WTC11 (cell line): ENCODE measurements around the gene CPNE1. TPM values are rescaled to one million over a fixed set of nuclear protein-coding genes. Genes with fewer than 3 reads are reported as not detected.

Experiments
- ATAC-seq: fragments of 200-7000 bp; cut with Tn5 transposase; 2 replicates; pipeline ENCODE4 v1.10.0; 2021; ENCODE audit warnings: mild to moderate bottlenecking, moderate library complexity
- CTCF ChIA-PET: fragments of 300-600 bp; sonication (Branson Sonifier 250); formaldehyde crosslinking; loops from one replicate; lab custom pipeline; 2021; ENCODE audit warnings: antibody characterized with exemption; lab: Charles Lee
- POLR2A ChIA-PET: fragments of 350-600 bp; sonication (Branson Sonifier 250); formaldehyde crosslinking; loops from one replicate; lab custom pipeline; 2021; ENCODE audit warnings: antibody characterized with exemption; lab: Charles Lee
- DNase-seq: peaks from one replicate; pipeline ENCODE4 v3.0.0; 2021; ENCODE audit warnings: low spot score
- H3K27ac Mint-ChIP-seq: 2 replicates; pipeline ENCODE4 v1.8.0; 2021; ENCODE audit warnings: mixed read lengths
- H3K27me3 Mint-ChIP-seq: 2 replicates; pipeline ENCODE4 v1.8.0; 2021; ENCODE audit warnings: low read depth, mild to moderate bottlenecking, moderate library complexity, mixed read lengths
- H3K36me3 Mint-ChIP-seq: 2 replicates; pipeline ENCODE4 v1.8.0; 2021; ENCODE audit warnings: mixed read lengths
- H3K4me1 Mint-ChIP-seq: 2 replicates; pipeline ENCODE4 v1.8.0; 2022; ENCODE audit warnings: mixed read lengths
- H3K4me3 Mint-ChIP-seq: 2 replicates; pipeline ENCODE4 v1.8.0; 2021; ENCODE audit warnings: mild to moderate bottlenecking, moderate library complexity, mixed read lengths
- H3K9me3 Mint-ChIP-seq: 2 replicates; pipeline ENCODE4 v1.8.0; 2021; ENCODE audit warnings: mixed read lengths
- AR ChIP-seq: fragments of 250-450 bp; sonication (Bioruptor Pico); IDR thresholded peaks from 2 replicates; pipeline ENCODE4 v1.9.0; 2021; ENCODE audit warnings: mild to moderate bottlenecking
- ATF6 ChIP-seq: sonication (generic); formaldehyde crosslinking; IDR thresholded peaks from 2 replicates; pipeline ENCODE4 v1.8.1; 2023; ENCODE audit warnings: mild to moderate bottlenecking, missing genetic modification reagents
- CTCF ChIP-seq: fragments of 200-600 bp; IDR thresholded peaks from 2 replicates; pipeline ENCODE4 v1.8.0; 2022; ENCODE audit warnings: antibody characterized with exemption
- E2F1 ChIP-seq: sonication (generic); formaldehyde crosslinking; IDR thresholded peaks from 2 replicates; pipeline ENCODE4 v1.8.0; 2022; ENCODE audit warnings: mild to moderate bottlenecking, missing genetic modification reagents
- E2F4 ChIP-seq: sonication (generic); formaldehyde crosslinking; IDR thresholded peaks from 2 replicates; pipeline ENCODE4 v1.8.1; 2022; ENCODE audit warnings: low read depth, mild to moderate bottlenecking, moderate library complexity, missing genetic modification reagents, borderline replicate concordance
- EMX1 ChIP-seq: fragments of 250-450 bp; sonication (Bioruptor Pico); IDR thresholded peaks from 2 replicates; pipeline ENCODE4 v1.8.0; 2021; ENCODE audit warnings: mild to moderate bottlenecking
- FOXK1 ChIP-seq: sonication (generic); formaldehyde crosslinking; IDR thresholded peaks from 2 replicates; pipeline ENCODE4 v1.8.0; 2022; ENCODE audit warnings: mild to moderate bottlenecking, moderate library complexity, missing genetic modification reagents
- GTF2I ChIP-seq: fragments of 250-450 bp; sonication (Bioruptor Pico); conservative IDR thresholded peaks from 2 replicates; pipeline ENCODE4 v1.4.0; 2021; ENCODE audit warnings: mild to moderate bottlenecking
- JAZF1 ChIP-seq: fragments of 250-450 bp; sonication (Bioruptor Pico); IDR thresholded peaks from 2 replicates; pipeline ENCODE4 v1.9.0; 2021; ENCODE audit warnings: moderate library complexity, mild to moderate bottlenecking, inconsistent platforms
- MLX ChIP-seq: sonication (generic); formaldehyde crosslinking; IDR thresholded peaks from 2 replicates; pipeline ENCODE4 v1.8.1; 2023; ENCODE audit warnings: mild to moderate bottlenecking, missing genetic modification reagents, moderate library complexity
- PRDM15 ChIP-seq: sonication (generic); formaldehyde crosslinking; IDR thresholded peaks from 2 replicates; pipeline ENCODE4 v1.8.0; 2022; ENCODE audit warnings: missing genetic modification reagents
- SOX15 ChIP-seq: fragments of 250-450 bp; sonication (Bioruptor Pico); IDR thresholded peaks from 2 replicates; pipeline ENCODE4 v1.9.0; 2021; ENCODE audit warnings: mild to moderate bottlenecking
- SP1 ChIP-seq: sonication (generic); formaldehyde crosslinking; conservative IDR thresholded peaks from 2 replicates; pipeline ENCODE4 v1.8.1; 2022; ENCODE audit warnings: missing genetic modification reagents
- ZNF219 ChIP-seq: sonication (generic); formaldehyde crosslinking; IDR thresholded peaks from 2 replicates; pipeline ENCODE4 v1.8.0; 2023; ENCODE audit warnings: missing genetic modification reagents, mild to moderate bottlenecking, borderline replicate concordance
- ZNF671 ChIP-seq: fragments of 250-450 bp; sonication (Bioruptor Pico); IDR thresholded peaks from 2 replicates; pipeline ENCODE4 v1.8.0; 2021; ENCODE audit warnings: mild to moderate bottlenecking
- total RNA-seq: library from RNA; stranded (reverse); gene quantifications from 3 replicates; pipeline ENCODE4 v1.2.3, GENCODE V29; 2021

CPNE1 gene
- total RNA-seq, 1 experiment from 2014 or later = 312 TPM

GRCh38 chr20:35595901-35596300 is 68.8 kb downstream of the CPNE1 start:
- POLR2A ChIA-PET = interaction anchor here (1.1 kb wide), 1 partner anchor 23 kb away, joined by 3 read pairs; no protein-coding TSS in a partner anchor
- Mint-ChIP-seq H3K4me3 (no peak overlapping the region), H3K36me3 (no peaks in the 10 kb centered on the region), H3K27ac (no peak overlapping the region)
- no peak for ATAC-seq
- TF ChIP-seq ZNF671 (CRISPR knock-in tag) (no peak), GTF2I (CRISPR knock-in tag) (no peak), SP1 (CRISPR knock-in tag) (no peak), JAZF1 (CRISPR knock-in tag) (no peak), SOX15 (CRISPR knock-in tag) (no peak), E2F4 (CRISPR knock-in tag) (no peak), MLX (no peak), EMX1 (CRISPR knock-in tag) (no peak), PRDM15 (no peak), CTCF (no peak), ATF6 (no peak), AR (CRISPR knock-in tag) (no peak), E2F1 (CRISPR knock-in tag) (no peak), ZNF219 (CRISPR knock-in tag) (no peak), FOXK1 (CRISPR knock-in tag) (no peak)
- TF ChIP-seq, all 79 proteins: peak for 0
- Mint-ChIP-seq H3K4me1 (peaks cover 9% of the 10 kb centered on the region), H3K9me3 (no peaks in the 10 kb centered on the region), H3K27me3 (peaks cover 36% of the 10 kb centered on the region)
- CTCF ChIA-PET = interaction anchor here (0.6 to 1.3 kb wide), 4 partner anchors 9 to 715 kb away, joined by 3 to 5 read pairs (median 4); no protein-coding TSS in a partner anchor
- DNase-seq = no peak
